NCI-H1930 (cell line): Measurements from ENCODE around the gene GNG7.
"Not testable (repeated sequence)": the region's sequence is repeated elsewhere in the genome, so short reads cannot be mapped to it uniquely, and the experiment has no call there.

Source experiments
- DNase-seq, 2 experiments: peaks; one replicate each; lab custom pipeline; 2025; lab: John Stamatoyannopoulos, UW

The GNG7 gene

DNA sequence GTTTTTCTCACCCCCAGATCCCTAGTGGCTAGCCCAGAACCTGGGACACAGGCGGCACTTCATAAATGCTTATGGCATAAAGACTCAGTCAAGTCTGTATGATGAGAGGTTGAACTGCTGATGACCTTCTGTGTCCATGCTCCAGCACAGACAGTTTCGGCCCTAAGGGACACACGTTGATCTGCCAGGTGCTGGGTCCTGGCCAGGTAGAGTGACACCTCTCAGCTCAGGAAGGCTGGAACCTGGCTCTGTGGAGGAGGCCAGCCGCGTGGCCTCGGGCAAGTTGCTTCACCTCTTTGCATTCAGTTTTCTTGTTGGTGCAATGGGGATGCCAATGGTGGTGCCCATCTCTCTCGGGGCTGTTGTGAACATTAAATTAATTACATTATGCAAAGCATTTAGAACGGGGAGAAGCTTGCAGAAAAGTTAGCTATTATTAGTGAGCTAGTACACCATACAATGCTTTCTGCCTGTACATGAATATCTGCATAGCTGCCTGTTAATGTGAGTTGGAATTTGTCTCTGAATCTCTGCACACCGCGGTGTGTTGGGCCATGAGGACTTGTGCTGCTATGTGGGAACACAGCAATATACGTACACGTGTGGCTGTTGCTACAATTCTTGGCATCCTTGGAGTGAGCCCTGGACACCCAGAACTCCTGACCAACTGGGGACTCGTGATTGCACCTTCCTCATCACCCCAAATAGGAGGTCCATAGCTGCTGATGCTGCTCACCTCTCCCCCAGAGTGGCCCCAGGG, 218.1 kb downstream of the GNG7 start:
- no peak for DNase-seq

DNA sequence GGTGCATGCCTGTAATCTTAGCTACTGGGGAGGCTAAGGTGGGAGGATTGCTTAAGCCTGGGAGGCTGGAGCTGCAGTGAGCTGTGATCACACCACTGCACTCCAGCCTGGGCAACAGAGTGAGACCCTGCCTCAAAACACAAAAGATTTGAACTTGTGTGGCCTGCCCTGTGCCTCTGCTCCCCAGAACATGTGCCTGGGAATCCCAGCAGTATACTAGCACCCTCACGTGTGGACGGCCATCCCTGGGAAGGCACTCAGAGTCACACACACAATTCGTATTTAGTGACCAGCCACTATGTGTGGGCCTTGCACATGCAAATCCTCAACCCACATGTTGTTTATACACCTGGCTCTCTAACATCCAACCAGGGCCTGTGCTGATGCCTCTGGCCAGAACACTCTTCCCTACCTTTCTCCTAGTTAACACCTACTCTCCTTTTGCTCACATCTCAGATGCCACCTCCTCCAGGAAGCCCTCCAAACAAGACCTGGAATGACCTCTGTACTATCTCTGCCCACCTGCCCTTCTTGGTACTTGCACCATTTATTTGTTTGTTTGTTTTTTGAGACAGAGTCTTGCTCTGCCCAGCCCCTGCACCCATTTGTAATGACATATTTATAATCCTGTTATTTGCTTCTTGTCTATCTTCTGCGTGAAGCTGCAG, 218.9 kb downstream of the GNG7 start:
- no peak for DNase-seq

DNA sequence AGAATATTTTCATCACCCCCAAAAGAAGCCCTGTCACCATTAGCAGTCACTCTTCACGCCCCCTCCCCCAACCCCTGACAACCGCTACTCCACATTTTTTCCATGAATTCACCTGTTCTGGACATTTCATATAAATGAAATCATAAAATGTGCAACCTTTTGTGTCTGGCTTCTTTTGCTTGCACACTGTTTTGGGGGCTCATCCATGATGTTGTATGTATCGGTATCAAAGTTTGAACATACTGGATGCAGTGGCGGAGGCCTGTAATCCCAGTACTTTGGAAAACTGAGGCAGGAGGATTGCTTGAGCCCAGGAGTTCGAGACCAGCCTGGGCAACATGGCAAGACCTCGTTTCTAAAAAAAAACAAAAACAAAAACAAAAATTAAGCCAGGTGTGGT, 219.4 kb downstream of the GNG7 start:
- no peak for DNase-seq

DNA sequence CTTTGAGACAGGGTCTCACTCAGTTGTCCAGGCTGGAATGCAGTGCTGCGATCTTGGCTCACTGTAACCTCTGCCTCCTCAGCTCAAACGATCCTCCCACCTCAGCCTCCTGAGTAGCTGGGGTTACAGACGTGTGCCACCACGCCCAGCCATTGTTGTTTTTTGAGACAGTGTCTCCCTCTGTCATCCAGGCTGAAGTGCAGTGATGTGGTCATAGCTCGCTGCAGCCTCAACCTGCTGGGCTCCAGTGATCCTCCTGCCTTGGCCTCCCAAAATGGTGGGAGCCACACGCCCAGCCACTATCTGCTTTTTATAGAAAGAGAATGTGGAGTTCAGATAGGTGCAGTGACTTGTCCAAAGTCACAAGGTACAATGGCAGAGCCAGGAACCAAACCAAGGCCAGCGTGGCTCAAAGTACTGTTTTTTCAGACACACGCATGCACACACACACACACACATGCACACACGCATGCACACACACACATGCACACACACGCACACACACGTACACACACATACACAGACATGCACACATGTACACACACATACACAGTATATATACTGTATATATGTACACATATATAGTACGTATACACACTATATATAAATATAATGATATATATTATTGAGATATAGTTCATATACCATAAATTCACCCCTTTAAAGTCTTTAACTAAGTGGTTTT, 220.0 kb downstream of the GNG7 start:
- no peak for DNase-seq

DNA sequence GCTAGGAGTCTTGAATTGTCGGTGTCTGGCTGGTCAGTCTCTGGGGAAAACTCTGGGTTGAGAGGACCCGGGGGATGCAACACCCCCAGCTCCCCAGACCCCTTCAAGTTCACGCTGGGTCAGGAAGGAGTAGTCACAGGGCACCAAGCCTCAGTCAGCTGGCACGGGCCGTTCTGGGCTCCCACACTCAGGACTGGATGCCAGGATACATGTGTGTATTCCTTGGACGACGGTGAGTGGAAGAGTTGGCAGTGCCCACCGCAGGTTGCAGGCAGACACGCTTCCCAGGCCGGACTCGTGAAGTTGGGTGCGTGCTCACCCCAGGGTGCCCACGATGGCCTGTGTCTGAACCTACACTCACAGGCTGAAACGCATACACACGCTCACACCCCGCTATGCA, 221.0 kb downstream of the GNG7 start:
- DNase-seq: no peak

DNA sequence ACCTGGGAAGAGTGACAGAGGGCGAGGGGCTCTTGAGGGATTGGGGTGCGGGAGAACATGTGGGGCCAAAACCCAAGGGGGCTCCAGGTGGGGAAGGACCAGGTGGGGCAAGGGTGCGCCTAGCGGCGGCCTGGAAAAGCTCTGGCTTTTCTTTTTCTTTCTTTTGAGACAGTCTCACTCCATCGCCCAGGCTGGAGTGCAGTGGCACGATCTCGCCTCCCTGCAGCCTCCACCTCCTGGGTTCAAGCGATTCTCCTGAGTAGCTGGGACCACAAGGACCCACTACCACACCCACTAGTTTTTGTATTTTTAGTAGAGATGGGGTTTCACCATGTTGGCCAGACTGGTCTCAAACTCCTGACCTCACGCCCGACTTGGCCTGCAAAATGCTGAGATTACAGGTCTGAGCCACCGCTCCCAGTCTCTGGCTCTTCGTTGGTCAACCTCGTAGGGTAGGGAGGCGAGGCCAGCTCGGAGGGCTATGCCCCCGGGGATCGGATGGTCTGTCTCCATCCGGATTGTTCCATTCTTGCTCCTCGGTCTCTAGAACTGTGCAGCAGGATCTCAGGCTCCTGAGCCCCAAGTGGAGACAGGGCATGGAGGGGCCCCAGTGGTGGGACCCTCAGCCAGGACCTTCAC, 222.8 kb downstream of the GNG7 start:
- DNase-seq: no peak

DNA sequence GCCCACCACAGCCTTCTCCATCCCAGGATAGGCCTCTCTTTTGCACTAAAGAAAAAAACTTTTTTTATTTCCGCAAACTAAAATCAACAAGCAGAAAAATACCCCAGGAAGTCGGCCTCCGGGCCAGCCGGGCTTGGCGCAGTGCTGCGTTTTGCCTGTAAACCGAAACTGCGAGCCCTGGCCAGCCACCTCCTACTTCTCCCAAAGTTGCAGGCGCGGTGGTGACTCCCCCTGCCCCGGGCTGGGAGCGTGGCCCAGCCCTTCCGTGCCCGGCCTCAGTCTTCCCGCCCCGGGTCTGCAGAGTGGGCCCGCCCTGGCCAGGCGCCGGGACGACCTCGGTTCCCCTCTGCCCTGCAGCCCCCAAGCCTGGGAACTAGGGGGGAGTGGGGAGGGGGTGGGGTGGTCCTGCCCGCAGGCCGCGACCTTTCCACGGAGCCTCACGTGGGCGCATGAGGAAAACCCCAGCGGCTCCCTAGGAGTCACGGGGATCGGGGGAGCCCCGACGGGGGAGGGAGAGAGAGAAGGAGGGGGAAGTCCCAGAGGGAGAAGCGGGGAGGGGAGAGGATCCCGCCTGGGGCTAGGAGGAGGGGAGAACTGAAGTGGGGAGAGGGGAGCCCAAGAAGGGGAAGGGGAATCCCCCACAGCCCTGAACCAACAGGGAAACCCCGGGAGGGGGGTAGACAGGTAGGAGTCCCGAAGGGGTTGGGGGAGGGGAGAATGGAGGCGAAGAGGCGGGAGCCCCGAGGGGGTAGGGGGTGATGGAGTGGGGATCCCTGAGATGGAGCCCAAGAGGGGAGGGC, 223.5 kb downstream of the GNG7 start:
- no peak for DNase-seq

DNA sequence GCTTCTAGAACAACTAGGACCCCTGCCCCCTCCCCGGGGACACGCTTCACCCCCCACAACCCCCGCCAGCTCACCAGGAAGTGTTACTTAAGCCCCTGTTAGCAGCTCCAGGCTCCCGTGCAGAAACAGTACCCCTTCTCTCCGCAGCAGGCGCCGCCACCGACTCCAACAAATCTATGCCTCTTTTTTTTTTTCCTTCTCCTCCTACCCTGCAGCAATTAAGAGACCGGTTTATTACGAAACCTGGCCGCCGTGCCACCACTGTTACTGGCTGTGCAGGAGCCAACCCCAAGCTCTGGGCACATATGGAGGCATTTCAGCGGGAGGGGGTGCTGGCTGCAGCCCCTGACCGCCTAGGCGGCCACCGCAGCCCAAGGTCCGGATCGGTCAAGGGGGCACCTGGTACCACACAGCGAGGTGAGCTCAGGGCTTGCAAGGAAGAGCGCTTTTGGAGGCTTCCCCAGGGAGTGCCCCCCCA, 224.2 kb downstream of the GNG7 start:
- no peak for DNase-seq

DNA sequence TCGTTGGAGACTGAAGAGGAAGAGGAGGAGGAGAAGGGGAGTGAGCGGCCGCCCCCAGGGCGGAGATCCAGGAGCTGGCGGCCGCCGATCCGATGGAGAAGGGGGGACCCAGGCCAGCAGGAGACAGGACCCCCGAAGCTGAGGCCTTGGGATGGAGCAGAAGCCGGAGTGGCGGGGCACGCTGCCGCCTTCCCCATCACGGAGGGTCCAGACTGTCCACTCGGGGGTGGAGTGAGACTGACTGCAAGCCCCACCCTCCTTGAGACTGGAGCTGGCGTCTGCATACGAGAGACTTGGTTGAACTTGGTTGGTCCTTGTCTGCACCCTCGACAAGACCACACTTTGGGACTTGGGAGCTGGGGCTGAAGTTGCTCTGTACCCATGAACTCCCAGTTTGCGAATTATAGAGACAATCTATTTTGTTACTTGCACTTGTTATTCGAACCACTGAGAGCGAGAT, 224.7 kb downstream of the GNG7 start:
- DNase-seq: no peak

DNA sequence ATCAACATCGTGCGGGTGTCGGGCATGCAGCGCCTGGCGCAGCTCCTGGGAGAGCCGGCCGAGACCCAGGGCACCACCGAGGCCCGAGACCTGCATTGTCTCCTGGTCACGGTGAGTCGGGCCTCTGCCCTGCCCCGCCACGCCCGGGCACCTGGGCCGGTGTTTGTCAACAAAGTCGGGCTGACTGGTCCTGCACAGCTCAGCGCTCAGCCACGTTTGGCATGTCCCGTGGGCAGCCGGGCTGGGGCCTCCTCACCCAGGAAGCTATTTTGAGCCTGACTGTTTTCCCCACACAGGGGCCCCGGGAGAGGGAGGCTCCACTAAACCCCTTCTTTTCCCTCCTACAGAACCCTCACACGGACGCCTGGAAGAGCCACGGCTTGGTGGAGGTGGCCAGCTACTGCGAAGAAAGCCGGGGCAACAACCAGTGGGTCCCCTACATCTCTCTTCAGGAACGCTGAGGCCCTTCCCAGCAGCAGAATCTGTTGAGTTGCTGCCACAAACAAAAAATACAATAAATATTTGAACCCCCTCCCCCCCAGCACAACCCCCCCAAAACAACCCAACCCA, 225.3 kb downstream of the GNG7 start:
- DNase-seq: no peak

DNA sequence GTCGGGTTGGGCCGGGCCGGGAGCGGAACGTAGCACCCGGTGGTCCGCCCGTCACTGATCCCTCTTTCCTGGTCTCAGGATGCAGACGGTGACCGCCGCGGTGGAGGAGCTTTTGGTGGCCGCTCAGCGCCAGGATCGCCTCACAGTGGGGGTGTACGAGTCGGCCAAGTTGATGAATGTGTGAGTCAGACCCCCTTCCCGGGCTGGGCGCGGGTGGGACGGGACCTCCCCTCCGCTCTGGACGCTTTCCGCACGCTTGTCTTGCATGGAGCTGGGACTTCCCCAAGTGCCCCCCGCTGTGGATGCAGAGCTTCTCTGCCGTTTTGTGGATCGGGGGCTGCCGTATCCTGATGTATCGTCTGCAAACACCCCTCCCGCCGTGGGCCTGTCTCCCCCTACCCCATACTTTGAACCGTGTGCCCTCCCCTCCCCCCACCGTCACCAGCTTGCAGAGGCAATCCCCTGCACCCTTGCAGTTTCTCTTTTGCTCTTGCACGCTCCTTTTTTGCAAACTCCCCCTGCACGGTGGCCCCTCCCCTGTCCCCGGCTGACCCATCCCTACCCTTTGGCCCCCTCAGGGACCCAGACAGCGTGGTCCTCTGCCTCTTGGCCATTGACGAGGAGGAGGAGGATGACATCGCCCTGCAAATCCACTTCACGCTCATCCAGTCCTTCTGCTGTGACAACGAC, 225.9 kb downstream of the GNG7 start:
- no peak for DNase-seq

DNA sequence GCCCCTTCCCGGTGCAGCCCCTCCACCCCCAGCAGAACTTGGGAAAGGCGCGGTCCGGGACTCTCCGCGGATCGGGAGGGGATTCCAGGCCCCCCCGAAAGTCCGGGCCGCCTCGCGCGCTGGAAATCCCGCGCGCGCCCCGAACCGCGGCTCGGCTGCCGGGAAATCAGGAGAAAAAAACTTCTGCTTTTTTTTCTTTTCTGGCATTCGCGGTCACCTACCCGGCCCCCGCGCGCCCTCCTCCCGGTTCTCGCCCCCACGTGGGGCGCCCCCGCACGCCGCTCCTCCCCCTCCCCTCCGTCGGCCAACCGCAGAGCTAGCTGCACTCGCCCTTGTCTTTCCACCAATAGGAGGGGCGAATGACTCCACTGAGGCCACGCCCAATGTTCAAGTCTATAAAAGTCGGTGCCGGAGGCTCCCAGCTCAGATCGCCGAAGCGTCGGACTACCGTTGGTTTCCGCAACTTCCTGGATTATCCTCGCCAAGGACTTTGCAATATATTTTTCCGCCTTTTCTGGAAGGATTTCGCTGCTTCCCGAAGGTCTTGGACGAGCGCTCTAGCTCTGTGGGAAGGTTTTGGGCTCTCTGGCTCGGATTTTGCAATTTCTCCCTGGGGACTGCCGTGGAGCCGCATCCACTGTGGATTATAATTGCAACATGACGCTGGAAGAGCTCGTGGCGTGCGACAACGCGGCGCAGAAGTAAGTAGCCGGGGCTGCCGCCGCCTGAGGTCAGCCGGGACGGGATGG, 226.6 kb downstream of the GNG7 start, which contains the start of gene GADD45B:
Gene GADD45B, plus strand, starts transcription at position 426 of the 749 bp plus-strand sequence. Its CDS starts 232 bp downstream, at position 658.
- peak; percentile 34 to 80 for DNase-seq

DNA sequence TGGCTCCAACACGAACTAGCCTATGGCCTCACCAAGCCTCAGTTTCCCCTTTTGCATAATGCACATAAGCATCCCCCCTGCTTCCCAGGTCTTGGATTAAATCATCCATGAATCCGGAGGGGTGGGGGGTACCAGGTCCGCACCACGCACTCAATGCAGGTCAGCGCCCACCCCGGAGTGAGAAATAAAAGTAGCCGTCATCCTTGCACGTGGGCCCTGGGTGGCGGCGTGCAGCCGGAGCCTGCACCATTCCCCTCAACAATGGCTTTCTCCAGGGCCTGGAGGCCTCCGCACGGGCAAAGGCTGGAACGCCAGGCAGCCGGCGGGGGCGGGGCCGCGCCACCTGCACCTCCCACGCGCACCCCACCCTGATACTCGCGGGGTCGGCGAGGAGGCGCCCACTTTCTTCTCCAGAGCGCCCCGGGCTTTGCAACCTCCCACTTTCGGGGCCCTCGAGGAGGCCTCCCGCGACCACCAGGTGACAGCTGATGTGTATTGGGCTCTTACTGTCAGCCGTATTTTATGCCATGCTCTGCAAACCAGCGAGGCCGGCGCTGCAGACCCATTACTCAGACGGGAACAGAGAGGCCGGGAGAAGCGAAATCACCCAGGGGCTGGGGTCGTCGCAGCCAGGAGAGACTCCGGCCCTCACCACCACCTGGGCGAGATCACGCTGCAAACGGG, 227.3 kb downstream of the GNG7 start:
- no peak for DNase-seq

DNA sequence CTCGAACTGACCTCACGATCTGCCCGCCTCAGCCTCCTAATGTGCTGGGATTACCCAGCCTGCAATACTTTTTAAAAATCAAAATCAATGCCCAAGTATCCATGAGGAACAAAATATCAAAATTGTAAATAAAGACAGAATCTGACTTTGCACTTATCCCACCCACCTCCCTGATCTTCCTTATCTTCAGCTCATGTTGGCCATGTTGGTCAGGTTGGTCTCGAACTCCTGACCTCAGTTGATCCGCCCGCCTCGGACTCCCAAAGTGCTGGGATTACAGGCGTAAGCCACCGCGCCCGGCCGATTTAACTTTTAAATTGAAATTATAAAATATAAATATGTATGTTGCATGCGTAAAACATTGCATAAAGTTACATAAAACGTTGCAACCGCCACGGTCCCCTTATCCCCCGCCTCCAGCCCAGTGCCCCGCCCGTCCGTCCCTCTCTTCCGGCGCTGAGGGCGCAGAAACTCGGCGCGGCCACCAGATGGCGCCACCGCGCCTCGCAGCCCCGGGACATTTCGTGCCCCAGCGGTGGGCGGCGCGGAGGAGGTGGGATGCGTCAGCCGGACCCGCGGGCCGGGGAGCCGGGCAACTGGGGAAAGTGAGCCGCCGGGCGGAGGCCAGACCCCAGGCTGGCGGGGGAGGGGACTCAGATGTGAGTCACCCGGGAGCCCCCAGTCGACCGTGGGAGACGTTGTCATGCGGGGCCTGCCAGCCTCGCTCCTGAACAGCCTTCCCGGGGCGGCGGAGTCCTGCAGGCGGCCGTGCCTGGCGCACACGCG, 228.1 kb downstream of the GNG7 start:
- DNase-seq: peak; percentile 43 to 70

DNA sequence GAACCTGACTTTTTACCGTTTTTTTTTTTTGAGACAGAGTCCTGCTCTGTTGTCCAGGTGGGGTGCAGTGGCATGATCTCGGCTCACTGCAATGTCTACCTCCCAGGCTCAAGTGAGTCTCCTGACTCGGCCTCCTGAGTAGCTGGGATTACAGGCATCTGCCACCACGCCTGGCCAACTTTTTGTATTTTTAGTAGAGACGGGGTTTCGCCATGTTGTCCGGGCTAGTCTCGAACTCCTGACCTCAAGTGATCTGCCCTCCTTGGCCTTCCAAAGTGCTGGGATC, 232.6 kb downstream of the GNG7 start:
- not testable (repeated sequence) for DNase-seq

DNA sequence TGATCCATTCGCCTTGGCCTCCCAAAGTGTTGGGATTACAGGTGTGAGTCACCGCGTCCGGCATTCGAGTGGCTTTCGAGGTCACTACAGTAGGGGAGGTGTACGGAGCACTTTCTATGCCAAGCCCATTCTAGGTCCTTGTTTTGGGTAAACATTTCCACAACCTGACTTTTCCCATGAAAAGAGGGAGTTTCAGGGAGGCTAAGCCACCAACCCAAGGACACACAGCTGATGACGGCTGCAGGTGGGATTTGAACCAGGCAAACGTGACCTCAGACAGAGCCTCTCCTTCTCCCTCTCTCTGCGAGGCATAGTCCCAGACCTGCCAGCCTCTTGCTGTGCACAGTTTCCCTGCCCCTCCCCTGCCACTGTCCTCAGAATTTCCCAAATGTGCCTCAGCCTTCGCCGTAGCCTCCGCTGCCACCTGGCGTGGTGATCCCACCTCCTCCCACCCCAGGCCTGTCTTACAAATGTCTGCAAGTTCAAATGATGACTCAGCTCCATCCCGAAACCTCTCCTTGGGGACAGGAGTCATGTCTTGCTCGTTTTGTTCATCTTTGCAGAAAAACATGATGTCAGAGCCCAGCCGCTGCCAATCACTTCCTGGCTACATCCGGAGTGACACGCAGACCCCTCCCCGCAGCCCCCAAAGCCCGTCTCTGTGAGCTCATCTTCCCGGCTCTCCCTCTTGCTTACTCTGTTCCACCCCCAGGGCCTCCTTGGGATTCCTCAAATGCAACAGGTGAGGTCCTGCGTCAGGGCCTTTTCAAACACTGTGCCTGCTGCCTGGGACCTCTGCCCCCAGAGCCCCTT, 233.2 kb downstream of the GNG7 start:
- no peak for DNase-seq

DNA sequence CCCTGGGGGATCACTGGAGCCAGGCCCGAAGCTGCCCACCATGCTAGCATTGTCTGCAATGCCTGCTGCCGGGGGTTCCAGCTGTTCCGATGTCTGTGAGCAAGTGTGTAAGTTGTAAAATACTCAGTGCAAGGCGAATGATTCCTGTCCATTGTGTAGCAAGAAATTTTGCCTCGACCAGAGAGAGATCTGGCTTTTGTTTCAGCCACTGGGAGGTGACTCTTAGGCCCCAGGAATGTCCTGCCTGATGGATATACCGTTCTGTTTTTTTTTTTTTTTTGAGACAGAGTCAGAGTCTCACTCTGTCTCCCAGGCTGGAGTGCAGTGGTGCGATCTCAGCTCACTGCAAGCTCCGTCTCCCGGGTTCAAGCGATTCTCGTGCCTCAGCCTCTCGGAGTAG, 233.9 kb downstream of the GNG7 start:
- no peak for DNase-seq

DNA sequence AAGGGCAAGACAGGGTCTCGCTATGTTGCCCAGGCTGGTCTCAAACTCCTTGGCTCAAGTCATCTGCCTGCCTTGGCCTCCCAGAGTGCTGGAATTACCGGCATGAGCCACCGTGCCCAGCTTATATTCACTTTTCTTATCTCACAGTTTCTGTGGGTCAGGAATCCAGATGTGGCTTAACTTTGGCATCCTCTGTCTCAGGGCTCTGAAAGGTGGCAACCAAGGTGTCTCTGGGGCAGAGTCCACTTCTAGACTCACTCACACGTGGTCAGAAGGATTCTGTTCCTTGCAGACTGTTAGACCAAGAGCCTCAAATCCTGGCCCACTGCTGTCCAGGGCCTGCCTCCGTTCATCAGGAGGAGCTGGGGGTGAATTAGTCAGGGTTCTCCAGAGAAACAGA, 238.1 kb downstream of the GNG7 start:
- no peak for DNase-seq
